Suprapubic skin (tissue), 4 donors: ENCODE measurements around the gene CYFIP1. TPM values are rescaled to one million over a fixed set of nuclear protein-coding genes. Genes with fewer than 3 reads are reported as not detected.

ENCODE experiments used
- DNase-seq, 2 donors: peaks; one replicate each; pipeline ENCODE4 v3.0.0-alpha.2; 2019; ENCODE audit warnings: low spot score in 2 of 2
- H3K27ac ChIP-seq: fragments of 200-600 bp; sonication (generic); one replicate; pipeline ENCODE4 v1.5.1; 2019
- H3K27me3 ChIP-seq: fragments of 200-600 bp; sonication (generic); one replicate; pipeline ENCODE4 v1.5.1; 2019
- H3K36me3 ChIP-seq: fragments of 200-600 bp; sonication (generic); one replicate; pipeline ENCODE4 v1.5.1; 2019
- H3K4me1 ChIP-seq: fragments of 200-600 bp; sonication (generic); one replicate; pipeline ENCODE4 v1.5.1; 2019
- H3K4me3 ChIP-seq: fragments of 200-600 bp; sonication (generic); one replicate; pipeline ENCODE4 v1.5.1; 2019; ENCODE audit warnings: mild to moderate bottlenecking
- H3K9me3 ChIP-seq: fragments of 200-600 bp; sonication (generic); one replicate; pipeline ENCODE4 v1.5.1; 2019
- EP300 ChIP-seq: sonication (generic); formaldehyde crosslinking; IDR thresholded peaks from one replicate; pipeline ENCODE4 v1.6.1; 2017; ENCODE audit warnings: antibody characterized with exemption
- POLR2A ChIP-seq, 2 donors: fragments of 450-650 bp; IDR thresholded peaks; one replicate each; pipeline ENCODE4 v1.6.1; 2017; ENCODE audit warnings: antibody characterized with exemption in 2 of 2, mild to moderate bottlenecking in 2 of 2, moderate library complexity in 2 of 2
- POLR2AphosphoS5 ChIP-seq, 3 donors: sonication (generic); formaldehyde crosslinking; IDR thresholded peaks; one replicate each; pipeline ENCODE4 v1.6.1; 2017; ENCODE audit warnings: antibody characterized with exemption in 3 of 3
- WGBS: methylation state at CpG from one replicate; pipeline ENCODE4 v1.1.5; 2018; 5-methylcytosine and 5-hydroxymethylcytosine counted together
- total RNA-seq, 4 donors: library from RNA; depleted of rRNA; stranded (reverse); fragments of >200 nt; gene quantifications; one replicate each; pipeline ENCODE4 v1.1.0, GENCODE V29; 2016
- TF ChIP-seq, protein P1 (sequence below), 2 donors: fragments of 200-600 bp in 1 of 2; fragments of 450-650 bp in 1 of 2; sonication (generic) in 1 of 2; IDR thresholded peaks; one replicate each; pipeline ENCODE4 v1.5.1; 2016 to 2019; ENCODE audit warnings: antibody characterized with exemption in 2 of 2, mild to moderate bottlenecking in 1 of 2, moderate library complexity in 1 of 2

CYFIP1 gene
- total RNA-seq, 4 donors from 2014 or later = 77.5 to 106 (median 99.4) TPM

DNA sequence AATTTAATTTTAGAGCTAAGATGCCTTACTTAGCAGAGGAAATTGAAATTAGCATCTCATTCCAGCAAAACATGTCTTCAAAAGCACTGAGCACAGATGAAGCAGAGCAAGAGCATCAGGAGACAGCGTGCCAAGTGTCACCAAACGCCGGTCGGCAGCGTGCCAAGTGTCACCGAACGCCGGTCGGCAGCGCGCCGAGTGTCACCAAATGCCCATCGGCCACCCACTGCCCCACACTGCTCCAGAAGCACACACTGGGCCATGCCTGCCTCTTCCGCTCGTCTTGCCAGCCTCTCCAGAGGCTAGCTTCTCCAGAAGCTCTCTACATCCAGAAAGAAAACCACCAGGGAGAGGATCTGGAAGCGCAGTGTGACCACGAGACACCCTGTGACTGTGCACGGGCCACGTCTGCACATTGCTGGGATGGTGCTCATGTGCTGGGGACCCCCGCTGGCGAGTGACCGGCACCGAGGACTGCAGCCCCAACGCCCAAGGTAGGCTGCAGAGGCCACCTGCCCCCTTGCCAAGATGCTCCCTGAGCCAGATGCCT is 37.8 kb downstream of the CYFIP1 start:
- TF ChIP-seq POLR2A (IDR thresholded peaks at IDR 0.05) = no peak
- no peak for TF ChIP-seq EP300
- TF ChIP-seq, protein P1, sequence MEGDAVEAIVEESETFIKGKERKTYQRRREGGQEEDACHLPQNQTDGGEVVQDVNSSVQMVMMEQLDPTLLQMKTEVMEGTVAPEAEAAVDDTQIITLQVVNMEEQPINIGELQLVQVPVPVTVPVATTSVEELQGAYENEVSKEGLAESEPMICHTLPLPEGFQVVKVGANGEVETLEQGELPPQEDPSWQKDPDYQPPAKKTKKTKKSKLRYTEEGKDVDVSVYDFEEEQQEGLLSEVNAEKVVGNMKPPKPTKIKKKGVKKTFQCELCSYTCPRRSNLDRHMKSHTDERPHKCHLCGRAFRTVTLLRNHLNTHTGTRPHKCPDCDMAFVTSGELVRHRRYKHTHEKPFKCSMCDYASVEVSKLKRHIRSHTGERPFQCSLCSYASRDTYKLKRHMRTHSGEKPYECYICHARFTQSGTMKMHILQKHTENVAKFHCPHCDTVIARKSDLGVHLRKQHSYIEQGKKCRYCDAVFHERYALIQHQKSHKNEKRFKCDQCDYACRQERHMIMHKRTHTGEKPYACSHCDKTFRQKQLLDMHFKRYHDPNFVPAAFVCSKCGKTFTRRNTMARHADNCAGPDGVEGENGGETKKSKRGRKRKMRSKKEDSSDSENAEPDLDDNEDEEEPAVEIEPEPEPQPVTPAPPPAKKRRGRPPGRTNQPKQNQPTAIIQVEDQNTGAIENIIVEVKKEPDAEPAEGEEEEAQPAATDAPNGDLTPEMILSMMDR (IDR thresholded peaks at IDR 0.05) = no peak
- TF ChIP-seq POLR2AphosphoS5 (IDR thresholded peaks at IDR 0.05) = no peak
- H3K36me3 ChIP-seq = peaks cover 78% of the 10 kb centered on the region
- DNase-seq = no peak

DNA sequence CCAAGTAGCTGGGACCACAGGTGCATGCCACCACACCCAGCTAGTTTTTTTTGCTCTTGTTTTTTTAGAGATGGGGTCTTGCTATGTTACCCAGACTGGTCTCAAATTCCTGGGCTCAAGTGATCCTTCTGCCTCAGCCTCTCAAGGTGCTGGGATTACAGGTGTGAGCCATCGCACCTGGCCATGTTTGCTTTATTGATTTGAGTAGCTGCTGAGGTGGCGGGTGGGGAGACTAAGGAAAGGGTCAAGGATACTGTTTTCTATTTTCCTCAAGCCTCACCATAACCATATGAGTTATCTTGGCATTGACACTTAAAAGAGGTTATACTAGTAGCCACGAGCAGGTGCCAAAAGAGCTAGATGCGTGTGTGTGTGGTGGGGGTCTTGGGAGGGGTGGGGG is 39.0 kb downstream of the CYFIP1 start:
- Histone ChIP-seq H3K9me3 (no peaks in the 10 kb centered on the region), H3K4me3 (no peak overlapping the region), H3K4me1 (peaks cover 12% of the 10 kb centered on the region), H3K27ac (no peak overlapping the region), H3K27me3 (no peaks in the 10 kb centered on the region), H3K36me3 (peaks cover 85% of the 10 kb centered on the region)
- whole genome bisulfite sequencing = 98% methylated on average over 4 of the region's 4 CpGs
- TF ChIP-seq EP300 = no peak
- TF ChIP-seq, protein P1 (IDR thresholded peaks at IDR 0.05) = no peak
- TF ChIP-seq POLR2A (IDR thresholded peaks at IDR 0.05) = no peak
- TF ChIP-seq POLR2AphosphoS5 (IDR thresholded peaks at IDR 0.05) = no peak
- DNase-seq = no peak

More for the DNA sequence above, 37.8 kb downstream of the CYFIP1 start:
- Histone ChIP-seq H3K27ac (no peak overlapping the region), H3K4me3 (no peak overlapping the region), H3K9me3 (no peaks in the 10 kb centered on the region), H3K27me3 (no peaks in the 10 kb centered on the region), H3K4me1 (peaks cover 12% of the 10 kb centered on the region)
- 85% methylated on average over 17 of the region's 24 CpGs for WGBS

DNA sequence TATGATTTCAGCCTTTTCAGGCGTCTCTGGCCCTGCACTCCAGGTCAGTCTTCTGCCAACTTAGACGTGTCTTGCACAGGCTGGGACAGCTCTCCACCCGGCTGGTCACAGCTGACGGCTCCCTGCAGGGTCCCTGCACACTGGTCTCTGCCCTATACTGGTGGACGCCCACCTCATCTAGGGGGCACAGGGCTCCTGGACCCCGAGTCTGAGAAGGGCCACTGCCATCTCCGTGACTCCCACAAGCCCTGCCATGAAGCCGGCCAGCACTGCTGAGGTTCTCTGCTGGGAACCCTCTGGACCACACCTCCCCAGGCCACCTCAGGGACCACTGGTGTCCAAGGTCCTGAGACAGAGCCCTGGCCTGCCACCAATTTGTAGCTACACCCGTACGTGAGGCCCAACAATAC is 40.5 kb downstream of the CYFIP1 start:
- Histone ChIP-seq H3K4me3 (no peak overlapping the region), H3K27me3 (no peaks in the 10 kb centered on the region), H3K9me3 (no peaks in the 10 kb centered on the region), H3K27ac (no peak overlapping the region), H3K36me3 (peaks cover 85% of the 10 kb centered on the region), H3K4me1 (peaks cover 6% of the 10 kb centered on the region)
- no peak for DNase-seq
- WGBS = 82% methylated on average over 9 of the region's 10 CpGs
- TF ChIP-seq POLR2AphosphoS5 (IDR thresholded peaks at IDR 0.05) = no peak
- no peak for TF ChIP-seq EP300
- TF ChIP-seq, protein P1 (IDR thresholded peaks at IDR 0.05) = no peak
- TF ChIP-seq POLR2A (IDR thresholded peaks at IDR 0.05) = no peak

DNA sequence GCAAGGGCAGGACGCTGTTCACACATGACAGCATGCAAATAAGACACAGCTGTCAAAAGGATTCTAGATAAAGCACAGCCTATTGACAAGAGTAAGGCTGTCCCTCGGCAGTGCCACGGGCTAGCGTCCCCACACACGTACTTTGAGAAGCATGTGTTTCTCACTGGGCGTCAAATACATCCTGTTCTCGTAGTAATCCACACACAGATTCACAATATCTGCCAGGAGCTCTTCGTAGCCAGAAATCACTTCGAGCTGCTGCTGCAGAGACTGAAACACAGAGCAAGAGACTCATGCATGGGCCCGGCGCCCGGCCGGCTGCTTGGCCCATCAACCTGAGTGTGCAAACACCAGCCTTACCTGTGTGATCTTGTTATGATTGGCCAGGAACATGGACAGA is 41.1 kb downstream of the CYFIP1 start:
- H3K36me3 ChIP-seq = peaks cover 80% of the 10 kb centered on the region
- no peak for DNase-seq
- no peak overlapping the region for H3K27ac ChIP-seq
- TF ChIP-seq EP300 (no peak), POLR2AphosphoS5 (IDR thresholded peaks at IDR 0.05) (no peak)
- H3K4me1 ChIP-seq = no peaks in the 10 kb centered on the region
- no peak overlapping the region for H3K4me3 ChIP-seq
- 83% methylated on average over 12 of the region's 13 CpGs for WGBS
- no peaks in the 10 kb centered on the region for H3K9me3 ChIP-seq
- no peaks in the 10 kb centered on the region for H3K27me3 ChIP-seq

DNA sequence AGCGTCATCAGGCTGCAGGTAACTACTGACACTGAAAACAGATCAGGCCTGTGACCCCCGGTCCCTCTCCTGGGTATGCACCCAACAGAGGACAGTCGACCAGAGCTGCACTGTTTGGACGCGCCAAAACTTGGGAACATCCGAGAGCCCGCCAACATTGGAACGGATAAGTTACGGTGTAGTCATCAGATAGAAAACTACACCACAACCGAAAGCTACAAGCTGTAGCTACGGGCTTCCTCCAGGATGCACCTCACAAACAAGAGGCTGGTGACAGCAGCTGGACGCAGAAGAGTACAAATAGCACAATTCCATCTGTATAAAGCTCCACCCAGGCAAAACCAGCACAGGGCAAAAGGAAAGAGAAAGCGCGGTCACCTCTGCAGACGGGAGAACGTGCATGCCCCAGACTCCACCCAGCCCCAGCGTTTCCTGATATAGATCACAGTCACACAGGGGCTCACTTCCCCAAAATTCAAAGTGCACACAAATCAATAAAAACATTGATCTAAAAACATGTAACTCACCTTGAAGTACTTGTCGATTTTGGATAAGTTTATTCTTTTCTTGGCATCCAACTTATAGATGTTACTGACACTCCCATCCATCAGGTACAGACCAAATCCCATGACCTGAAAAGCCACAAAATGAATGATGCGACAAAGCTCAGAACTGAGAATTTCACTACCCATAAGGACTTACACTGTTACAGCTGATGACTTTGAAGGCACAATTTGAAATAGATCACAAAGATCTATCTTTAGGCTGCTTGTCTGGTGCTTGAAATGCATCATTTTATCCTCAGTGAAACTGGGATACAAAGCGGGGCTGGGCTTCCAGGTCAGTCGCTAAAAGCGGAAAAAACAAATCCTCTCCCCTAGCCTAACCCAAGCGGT is 43.3 kb downstream of the CYFIP1 start:
- peaks cover 78% of the 10 kb centered on the region for H3K36me3 ChIP-seq
- 89% methylated on average over 23 of the region's 23 CpGs for WGBS
- TF ChIP-seq, protein P1 (IDR thresholded peaks at IDR 0.05) = no peak
- TF ChIP-seq POLR2AphosphoS5 (IDR thresholded peaks at IDR 0.05) (no peak), POLR2A (IDR thresholded peaks at IDR 0.05) (no peak), EP300 (no peak)

More for the DNA sequence above, 43.3 kb downstream of the CYFIP1 start:
- Histone ChIP-seq H3K4me3 (no peak overlapping the region), H3K27ac (no peak overlapping the region), H3K27me3 (no peaks in the 10 kb centered on the region), H3K9me3 (no peaks in the 10 kb centered on the region), H3K4me1 (no peaks in the 10 kb centered on the region)
- no peak for DNase-seq
